Measurements from ENCODE around the gene OGFOD2. TPM values are rescaled to one million over a fixed set of nuclear protein-coding genes. Genes with fewer than 3 reads are reported as not detected.

Gene OGFOD2
- total RNA-seq, 1 donor from 2014 or later: 15.0 TPM

- Histone ChIP-seq H3K4me3 (ENCODE audit: low read depth, low read length) (no peak overlapping the region), H3K27me3 (ENCODE audit: control insufficient read depth, insufficient read depth, low read length) (no peaks in the 10 kb centered on the region), H3K36me3 (ENCODE audit: control insufficient read depth, insufficient read depth, low read length) (peaks cover 14% of the 10 kb centered on the region)
- FAIRE-seq: no peak
- no peak for TF ChIP-seq CTCF (IDR thresholded peaks at IDR 0.05; ENCODE audit: insufficient read depth, low read length, severe bottlenecking)
- DNase-seq (ENCODE audit: low read depth): peak; percentile 7
Measured at GRCh38 chr12:122987086-122987951, 12.3 kb downstream of the OGFOD2 start.

GRCh38 chr12:122988036-122988435 is 13.0 kb downstream of the OGFOD2 start:
- Histone ChIP-seq H3K4me3 (ENCODE audit: low read depth, low read length) (no peak overlapping the region), H3K36me3 (ENCODE audit: control insufficient read depth, insufficient read depth, low read length) (peaks cover 10% of the 10 kb centered on the region), H3K27me3 (ENCODE audit: control insufficient read depth, insufficient read depth, low read length) (no peaks in the 10 kb centered on the region)
- DNase-seq (ENCODE audit: low read depth) (no peak), FAIRE-seq (no peak)
- no peak for TF ChIP-seq CTCF (IDR thresholded peaks at IDR 0.05; ENCODE audit: insufficient read depth, low read length, severe bottlenecking)

GRCh38 chr12:122988612-122989212 is 13.7 kb downstream of the OGFOD2 start:
- no peak for TF ChIP-seq CTCF (IDR thresholded peaks at IDR 0.05; ENCODE audit: insufficient read depth, low read length, severe bottlenecking)
- FAIRE-seq (no peak), DNase-seq (ENCODE audit: low read depth) (no peak)
- Histone ChIP-seq H3K27me3 (ENCODE audit: control insufficient read depth, insufficient read depth, low read length) (no peaks in the 10 kb centered on the region), H3K36me3 (ENCODE audit: control insufficient read depth, insufficient read depth, low read length) (peaks cover 7% of the 10 kb centered on the region), H3K4me3 (ENCODE audit: low read depth, low read length) (no peak overlapping the region)

GRCh38 chr12:122989225-122989839 is 14.3 kb downstream of the OGFOD2 start:
- Histone ChIP-seq H3K36me3 (ENCODE audit: control insufficient read depth, insufficient read depth, low read length) (peaks cover 7% of the 10 kb centered on the region), H3K4me3 (ENCODE audit: low read depth, low read length) (no peak overlapping the region), H3K27me3 (ENCODE audit: control insufficient read depth, insufficient read depth, low read length) (no peaks in the 10 kb centered on the region)
- no peak for DNase-seq (ENCODE audit: low read depth)
- TF ChIP-seq CTCF (IDR thresholded peaks at IDR 0.05; ENCODE audit: insufficient read depth, low read length, severe bottlenecking): no peak
- FAIRE-seq: no peak

- no peak for FAIRE-seq
- peaks cover 7% of the 10 kb centered on the region for H3K36me3 ChIP-seq (ENCODE audit: control insufficient read depth, insufficient read depth, low read length)
- no peaks in the 10 kb centered on the region for H3K27me3 ChIP-seq (ENCODE audit: control insufficient read depth, insufficient read depth, low read length)
- DNase-seq (ENCODE audit: low read depth): no peak
- no peak for TF ChIP-seq CTCF (IDR thresholded peaks at IDR 0.05; ENCODE audit: insufficient read depth, low read length, severe bottlenecking)
- no peak overlapping the region for H3K4me3 ChIP-seq (ENCODE audit: low read depth, low read length)
Measured at GRCh38 chr12:122989874-122990419, 14.9 kb downstream of the OGFOD2 start.

Data from bronchial epithelial cell (primary cell).